Lower lobe of right lung (tissue), 2 donors: ENCODE measurements around the gene SRD5A1. TPM values are rescaled to one million over a fixed set of nuclear protein-coding genes. Genes with fewer than 3 reads are reported as not detected.

Experiments used
- ATAC-seq, 2 donors: fragments of 200-7000 bp; cut with Tn5 transposase; one replicate each; pipeline ENCODE4 v1.9.1; 2020 to 2022; ENCODE audit warnings: mild to moderate bottlenecking in 2 of 2, moderate library complexity in 2 of 2
- DNase-seq: peaks from one replicate; pipeline ENCODE4 v3.0.0-alpha.2; 2020
- H3K27ac ChIP-seq: fragments of 200-600 bp; one replicate; pipeline ENCODE4 v1.8.0; 2022
- H3K27me3 ChIP-seq: fragments of 200-600 bp; one replicate; pipeline ENCODE4 v1.8.0; 2022; ENCODE audit warnings: low read depth
- H3K36me3 ChIP-seq: fragments of 200-600 bp; one replicate; pipeline ENCODE4 v1.8.0; 2022; ENCODE audit warnings: mild to moderate bottlenecking
- H3K4me1 ChIP-seq: fragments of 200-600 bp; one replicate; pipeline ENCODE4 v1.8.0; 2022
- H3K4me3 ChIP-seq: fragments of 200-600 bp; one replicate; pipeline ENCODE4 v1.8.0; 2022; ENCODE audit warnings: mild to moderate bottlenecking
- H3K9me3 ChIP-seq: fragments of 200-600 bp; one replicate; pipeline ENCODE4 v1.8.0; 2022
- intact Hi-C: fragments of 100-400 bp; cut with DNase I; formaldehyde crosslinking; loops from one replicate; pipeline ENCODE4 v1.11.0; 2022
- total RNA-seq: library from RNA; stranded (reverse); fragmentation: NEBNext Ultra II Directional; extraction: Animal tissue kit (Norgen Biotek cat#: 25700); gene quantifications from one replicate; pipeline ENCODE4 v1.2.1, GENCODE V29; 2021
- TF ChIP-seq, protein P1 (sequence below): fragments of 200-600 bp; IDR thresholded peaks from one replicate; pipeline ENCODE4 v1.8.0; 2022; ENCODE audit warnings: antibody characterized with exemption, mild to moderate bottlenecking
- donor health status: DM: no; HTN: yes; CAD: no; lungs with severe emphysema.

The SRD5A1 gene
- total RNA-seq, 1 donor from 2014 or later, result 8.3 TPM

DNA sequence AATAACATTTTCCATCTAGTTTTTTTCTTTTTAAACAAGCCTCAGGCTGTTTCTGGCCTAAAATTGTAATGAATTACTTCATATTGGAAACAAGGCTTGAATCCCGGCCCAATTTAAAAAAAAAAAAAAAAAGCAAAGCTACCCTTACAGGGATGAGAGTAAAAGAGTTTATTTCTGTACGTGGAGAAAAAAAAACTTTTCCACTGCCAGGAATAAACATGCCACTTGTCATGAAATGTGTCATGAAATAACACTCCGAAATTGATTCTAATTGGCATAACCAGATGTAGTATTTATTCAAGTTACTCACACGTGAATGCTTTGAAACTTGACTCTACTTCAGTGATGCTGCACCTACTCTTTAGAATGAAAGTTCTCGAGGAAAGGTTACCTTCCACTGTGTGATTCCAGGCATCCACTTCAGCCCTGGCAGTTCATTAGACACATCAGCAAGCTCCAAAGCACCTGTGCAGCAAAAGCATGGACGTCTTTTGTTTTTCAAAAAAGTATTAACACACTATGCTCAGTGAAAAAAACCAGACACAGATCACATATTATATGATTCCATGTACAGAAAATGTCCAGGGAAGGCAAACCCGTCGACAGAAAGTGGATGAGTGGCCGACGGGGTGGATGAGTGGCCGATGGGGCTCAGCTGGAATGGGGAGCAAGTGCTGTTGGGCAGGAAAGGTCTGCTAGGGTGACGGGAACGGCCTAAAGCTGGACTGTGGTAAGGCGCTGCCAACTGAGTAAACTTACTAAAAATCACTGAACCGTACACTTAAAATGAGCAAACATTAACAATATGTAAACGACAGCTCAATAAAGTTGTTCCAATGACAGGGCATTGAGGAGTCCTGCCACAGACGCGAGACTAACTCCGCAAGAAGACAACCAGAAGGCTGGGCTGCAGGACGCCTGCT lies 21.6 kb upstream of the SRD5A1 start:
- Histone ChIP-seq H3K4me1 (no peaks in the 10 kb centered on the region), H3K9me3 (no peaks in the 10 kb centered on the region), H3K27me3 (no peaks in the 10 kb centered on the region), H3K27ac (no peak overlapping the region), H3K36me3 (peaks cover 98% of the 10 kb centered on the region), H3K4me3 (no peak overlapping the region)
- TF ChIP-seq, protein P1, sequence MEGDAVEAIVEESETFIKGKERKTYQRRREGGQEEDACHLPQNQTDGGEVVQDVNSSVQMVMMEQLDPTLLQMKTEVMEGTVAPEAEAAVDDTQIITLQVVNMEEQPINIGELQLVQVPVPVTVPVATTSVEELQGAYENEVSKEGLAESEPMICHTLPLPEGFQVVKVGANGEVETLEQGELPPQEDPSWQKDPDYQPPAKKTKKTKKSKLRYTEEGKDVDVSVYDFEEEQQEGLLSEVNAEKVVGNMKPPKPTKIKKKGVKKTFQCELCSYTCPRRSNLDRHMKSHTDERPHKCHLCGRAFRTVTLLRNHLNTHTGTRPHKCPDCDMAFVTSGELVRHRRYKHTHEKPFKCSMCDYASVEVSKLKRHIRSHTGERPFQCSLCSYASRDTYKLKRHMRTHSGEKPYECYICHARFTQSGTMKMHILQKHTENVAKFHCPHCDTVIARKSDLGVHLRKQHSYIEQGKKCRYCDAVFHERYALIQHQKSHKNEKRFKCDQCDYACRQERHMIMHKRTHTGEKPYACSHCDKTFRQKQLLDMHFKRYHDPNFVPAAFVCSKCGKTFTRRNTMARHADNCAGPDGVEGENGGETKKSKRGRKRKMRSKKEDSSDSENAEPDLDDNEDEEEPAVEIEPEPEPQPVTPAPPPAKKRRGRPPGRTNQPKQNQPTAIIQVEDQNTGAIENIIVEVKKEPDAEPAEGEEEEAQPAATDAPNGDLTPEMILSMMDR, result no peak
- ATAC-seq (no peak), DNase-seq (no peak)
- intact Hi-C loops, result no loop called here

DNA sequence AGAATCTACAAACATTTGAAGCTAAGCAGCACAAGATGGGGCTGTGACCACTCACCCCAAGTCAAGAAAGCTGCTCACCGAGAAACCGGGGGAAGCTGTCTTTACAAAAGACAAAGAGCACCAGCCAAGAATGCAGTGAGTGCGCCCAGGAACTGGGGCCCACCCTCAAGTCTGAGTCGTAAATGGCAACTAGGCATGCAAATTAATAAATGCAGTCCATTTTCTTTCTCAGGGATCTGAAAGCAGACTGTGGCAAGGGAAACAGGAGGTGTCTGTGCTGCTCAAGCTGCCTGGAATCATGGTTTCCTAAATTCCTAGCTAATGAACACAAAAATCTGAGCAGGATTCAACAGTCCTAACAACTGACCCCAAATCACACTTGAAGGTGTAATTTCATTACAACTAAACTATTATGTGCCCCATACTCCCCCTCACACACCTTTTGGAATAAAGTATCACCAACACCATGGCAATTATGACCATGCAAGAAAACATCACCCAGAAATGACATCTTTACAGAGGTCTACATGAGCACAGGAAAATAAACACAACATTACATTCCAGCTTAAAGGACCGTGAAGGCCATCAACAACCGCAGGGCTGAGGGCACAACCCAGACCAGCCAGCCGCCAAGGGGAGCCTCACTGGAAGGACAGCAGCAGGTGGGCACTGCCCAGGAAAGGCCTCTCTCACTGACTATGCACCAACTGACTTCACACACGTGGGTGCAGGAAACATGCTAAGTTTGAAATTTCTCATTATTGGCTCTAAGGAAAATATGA lies 18.0 kb upstream of the SRD5A1 start:
- peaks cover 98% of the 10 kb centered on the region for H3K36me3 ChIP-seq

DNA sequence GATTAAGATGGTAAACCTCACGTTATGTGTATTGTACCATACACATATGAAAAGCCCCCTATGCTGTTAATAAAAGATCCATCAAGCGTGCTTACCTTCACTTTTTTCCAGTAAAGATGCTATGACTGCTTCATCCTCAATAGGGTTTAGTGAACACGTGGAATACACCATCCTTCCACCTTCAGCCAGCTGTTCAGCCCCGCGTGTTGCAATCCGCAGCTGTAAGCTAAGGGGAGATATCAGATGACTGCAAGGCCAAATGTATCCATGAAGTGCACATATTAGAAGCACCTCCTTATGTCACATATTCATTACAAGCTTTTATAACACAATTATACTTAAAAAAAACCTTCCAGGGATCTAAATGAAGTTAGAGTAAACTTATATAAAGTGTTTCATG lies 16.6 kb upstream of the SRD5A1 start:
- DNase-seq (no peak), ATAC-seq (no peak)
- Histone ChIP-seq H3K27me3 (no peaks in the 10 kb centered on the region), H3K36me3 (peaks cover 98% of the 10 kb centered on the region), H3K27ac (no peak overlapping the region), H3K4me3 (no peak overlapping the region), H3K4me1 (no peaks in the 10 kb centered on the region), H3K9me3 (no peaks in the 10 kb centered on the region)
- intact Hi-C loops, result no loop called here
- TF ChIP-seq, protein P1, result no peak

More for the DNA sequence above, 18.0 kb upstream of the SRD5A1 start:
- intact Hi-C loops, result no loop called here
- H3K4me1 ChIP-seq, result no peaks in the 10 kb centered on the region
- ATAC-seq (no peak), DNase-seq (no peak)
- TF ChIP-seq, protein P1, result no peak
- H3K4me3 ChIP-seq, result no peak overlapping the region
- no peaks in the 10 kb centered on the region for H3K9me3 ChIP-seq
- H3K27me3 ChIP-seq, result no peaks in the 10 kb centered on the region
- no peak overlapping the region for H3K27ac ChIP-seq

GRCh38 chr5:6623228-6623627 lies 10.0 kb upstream of the SRD5A1 start:
- no peak overlapping the region for H3K4me3 ChIP-seq
- intact Hi-C loops, result no loop called here
- H3K4me1 ChIP-seq, result no peaks in the 10 kb centered on the region
- peaks cover 96% of the 10 kb centered on the region for H3K36me3 ChIP-seq
- H3K9me3 ChIP-seq, result peaks cover 8% of the 10 kb centered on the region
- DNase-seq (no peak), ATAC-seq (no peak)
- TF ChIP-seq, protein P1, result no peak
- H3K27me3 ChIP-seq, result no peaks in the 10 kb centered on the region
- H3K27ac ChIP-seq, result no peak overlapping the region

GRCh38 chr5:6623941-6624340 lies 9.3 kb upstream of the SRD5A1 start:
- no peak for ATAC-seq
- Histone ChIP-seq H3K9me3 (peaks cover 8% of the 10 kb centered on the region), H3K36me3 (peaks cover 96% of the 10 kb centered on the region), H3K27me3 (no peaks in the 10 kb centered on the region), H3K27ac (no peak overlapping the region), H3K4me3 (no peak overlapping the region), H3K4me1 (no peaks in the 10 kb centered on the region)
- intact Hi-C loops, result no loop called here
- TF ChIP-seq, protein P1, result no peak
- DNase-seq, result no peak
